GM19023 (cell line): ENCODE results near the gene SPIRE1.

Experiments used
- ATAC-seq: cut with Tn5 transposase; IDR thresholded peaks from one replicate; pipeline ENCODE4 v1.9.1; 2021; ENCODE audit warnings: mild to moderate bottlenecking, moderate library complexity; ENCODE audit not compliant: unreplicated experiment

The SPIRE1 gene

GRCh38 chr18:12657684-12658425 is at the start of gene SPIRE1:
TSS of gene SPIRE1 (minus strand) at chr18:12658107. CDS start at chr18:12657866, 241 bp downstream.
- peak; percentile 79 for ATAC-seq

GRCh38 chr18:12703664-12704063 is 45.8 kb upstream of the SPIRE1 start:
- ATAC-seq: no peak

DNA sequence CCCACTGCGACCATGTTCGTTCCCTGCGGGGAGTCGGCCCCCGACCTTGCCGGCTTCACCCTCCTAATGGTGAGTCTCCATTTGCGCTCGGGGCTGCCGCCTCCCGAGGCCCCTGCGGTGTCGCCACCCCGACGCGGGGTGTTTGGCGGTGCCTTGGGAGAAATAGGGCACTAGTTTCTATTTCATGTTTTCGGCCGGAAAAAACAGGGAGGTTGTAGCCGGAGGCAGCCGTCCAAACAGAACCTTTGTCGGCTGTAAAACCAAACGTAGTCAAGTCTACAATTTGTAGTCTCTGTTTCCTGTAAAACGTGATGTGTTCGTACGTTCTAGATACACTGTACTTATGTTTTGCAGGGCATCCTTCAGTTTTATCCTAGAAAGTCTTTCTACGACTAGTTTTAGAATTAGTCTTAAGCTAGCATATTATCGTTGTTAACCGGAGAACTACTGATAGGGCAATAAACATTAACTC is 45.2 kb upstream of the SPIRE1 start:
- peak; percentile 1 for ATAC-seq

- ATAC-seq: peak; percentile 81
Measured at GRCh38 chr18:12702221-12703095, 44.6 kb upstream of the SPIRE1 start, which contains the start of the genes CEP76 and PSMG2. TSS of gene CEP76 (minus strand) at chr18:12702723. CDS start at chr18:12702548, 175 bp downstream. TSS of gene PSMG2 (plus strand) at chr18:12703042. CDS start at chr18:12703108, 66 bp downstream.

- ATAC-seq: no peak
Measured at GRCh38 chr18:12701161-12701560, 43.3 kb upstream of the SPIRE1 start.

GRCh38 chr18:12699747-12700146 is 41.8 kb upstream of the SPIRE1 start:
- no peak for ATAC-seq

GRCh38 chr18:12694032-12694431 is 36.1 kb upstream of the SPIRE1 start:
- no peak for ATAC-seq

- no peak for ATAC-seq
Measured at GRCh38 chr18:12692206-12692605, 34.3 kb upstream of the SPIRE1 start.

DNA sequence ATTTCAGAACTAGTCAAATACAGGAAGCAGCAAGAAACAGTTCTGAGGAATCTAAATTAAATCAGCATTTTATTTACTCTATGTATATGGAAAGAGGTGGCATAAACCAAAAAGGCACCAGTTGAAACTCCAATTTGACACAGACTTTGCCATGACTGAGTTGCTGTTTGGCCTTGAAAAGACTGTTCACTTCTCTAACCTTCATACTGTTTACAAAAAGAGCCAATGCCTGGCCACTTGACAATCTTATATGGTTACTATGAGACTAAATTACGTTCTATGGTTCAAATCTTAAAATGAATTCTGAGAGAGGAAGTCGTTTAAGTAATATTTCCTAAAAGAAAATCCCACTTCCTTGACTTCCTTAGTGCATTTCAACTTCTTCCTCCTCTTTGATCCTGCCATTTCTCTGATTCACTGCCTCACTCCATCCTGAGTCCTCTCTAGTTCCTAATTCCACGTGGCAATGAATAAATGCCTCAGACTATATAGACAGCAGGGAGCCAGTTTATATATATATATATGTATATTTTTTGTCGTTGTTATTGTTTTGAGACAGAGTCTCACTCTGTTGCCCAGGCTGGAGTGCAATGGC is 31.4 kb upstream of the SPIRE1 start:
- ATAC-seq: no peak

DNA sequence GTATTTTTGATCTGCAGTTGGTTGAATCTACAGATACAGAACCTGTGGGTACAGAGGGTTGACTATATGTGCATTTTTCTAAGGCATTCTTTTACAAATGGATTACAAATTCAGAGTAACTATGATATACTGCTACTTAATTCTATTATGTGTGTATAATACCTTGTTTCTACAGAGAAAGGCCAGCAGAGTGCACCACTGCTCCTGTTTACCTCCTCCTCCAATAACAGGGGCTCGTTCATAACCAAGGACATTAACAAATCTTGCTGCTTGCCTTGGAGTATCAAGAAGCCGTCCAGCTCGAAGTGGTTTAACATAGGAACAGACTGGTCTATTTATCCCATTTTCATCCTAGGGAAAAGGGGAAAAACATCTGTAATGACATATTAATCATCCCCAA is 28.2 kb upstream of the SPIRE1 start:
- ATAC-seq: no peak

- no peak for ATAC-seq
Measured at GRCh38 chr18:12679183-12679786, 21.4 kb upstream of the SPIRE1 start.

DNA sequence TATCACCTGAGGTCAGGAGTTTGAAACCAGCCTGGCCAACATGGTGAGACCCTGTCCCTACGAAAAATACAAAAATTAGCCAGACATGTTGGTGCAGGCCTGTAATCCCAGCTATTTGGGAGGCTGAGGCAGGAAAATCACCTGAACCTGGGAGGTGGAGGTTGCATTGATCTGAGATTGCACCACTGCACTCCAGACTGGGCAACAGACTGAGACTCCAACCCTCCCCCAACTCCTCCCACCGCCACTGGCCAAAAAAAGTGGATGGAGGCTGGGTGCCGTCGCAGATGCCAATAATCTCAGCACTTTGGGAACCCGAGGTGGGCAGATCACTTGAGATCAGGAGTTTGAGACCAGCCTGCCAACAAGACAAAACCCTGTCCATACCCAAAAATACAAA is 10.1 kb upstream of the SPIRE1 start:
- no peak for ATAC-seq

DNA sequence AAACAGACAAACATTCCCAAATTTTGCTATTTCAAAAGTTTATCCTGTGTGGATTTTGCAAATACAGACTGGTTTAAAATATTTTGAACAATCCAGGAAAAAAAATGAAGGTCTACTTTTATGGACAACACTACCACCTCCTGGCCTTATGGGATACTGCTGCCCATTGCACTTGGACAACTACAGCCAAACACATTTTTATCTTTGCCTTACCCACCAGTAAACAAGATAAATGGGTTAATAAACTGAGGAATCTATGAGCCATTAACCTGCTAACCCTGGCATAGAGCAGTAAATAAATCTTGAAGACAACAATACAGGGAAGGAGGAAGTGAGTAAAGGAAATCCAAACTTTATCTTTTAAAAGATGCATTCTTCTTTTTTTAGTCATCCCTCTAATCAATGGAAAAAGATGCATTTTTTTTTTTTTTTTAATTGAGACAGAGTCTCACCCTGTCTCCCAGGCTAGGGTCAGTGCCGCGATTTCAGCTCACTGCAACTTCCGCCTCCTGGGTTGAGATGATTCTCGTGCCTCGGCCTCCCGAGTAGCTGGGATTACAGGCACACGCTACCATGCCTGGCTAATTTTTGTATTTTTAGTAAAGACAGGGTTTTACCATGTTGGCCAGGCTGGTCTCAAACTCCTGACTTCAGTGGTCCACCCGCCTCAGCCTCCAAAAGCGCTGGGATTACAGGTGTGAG is 2.1 kb upstream of the SPIRE1 start:
- no peak for ATAC-seq

GRCh38 chr18:12658426-12659138 is 675 bp upstream of the SPIRE1 start:
- ATAC-seq: peak; percentile 29

GRCh38 chr18:12656938-12657683 is 796 bp downstream of the SPIRE1 start:
- peak; percentile 39 for ATAC-seq

- ATAC-seq: no peak
Measured at GRCh38 chr18:12656605-12656937, 1.3 kb downstream of the SPIRE1 start.

DNA sequence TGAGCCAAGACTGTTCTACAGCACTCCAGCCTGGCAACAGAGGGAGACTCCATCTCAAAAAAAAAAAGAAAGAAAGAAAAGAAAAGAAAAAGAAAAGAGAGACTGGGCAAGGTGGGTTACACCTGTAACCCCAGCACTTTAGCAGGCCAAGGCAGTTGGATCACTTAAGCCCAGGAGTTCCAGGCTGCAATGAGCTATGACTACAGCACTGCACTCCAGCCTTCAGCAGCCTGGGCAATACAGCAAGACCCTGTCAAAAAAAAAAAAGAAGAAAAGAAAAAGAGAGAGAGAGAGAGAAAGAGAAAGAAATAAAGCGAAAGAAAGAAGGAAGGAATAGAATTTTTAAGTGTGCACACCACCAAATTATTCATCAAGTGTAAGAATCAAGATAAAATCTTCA is 2.9 kb downstream of the SPIRE1 start:
- no peak for ATAC-seq

DNA sequence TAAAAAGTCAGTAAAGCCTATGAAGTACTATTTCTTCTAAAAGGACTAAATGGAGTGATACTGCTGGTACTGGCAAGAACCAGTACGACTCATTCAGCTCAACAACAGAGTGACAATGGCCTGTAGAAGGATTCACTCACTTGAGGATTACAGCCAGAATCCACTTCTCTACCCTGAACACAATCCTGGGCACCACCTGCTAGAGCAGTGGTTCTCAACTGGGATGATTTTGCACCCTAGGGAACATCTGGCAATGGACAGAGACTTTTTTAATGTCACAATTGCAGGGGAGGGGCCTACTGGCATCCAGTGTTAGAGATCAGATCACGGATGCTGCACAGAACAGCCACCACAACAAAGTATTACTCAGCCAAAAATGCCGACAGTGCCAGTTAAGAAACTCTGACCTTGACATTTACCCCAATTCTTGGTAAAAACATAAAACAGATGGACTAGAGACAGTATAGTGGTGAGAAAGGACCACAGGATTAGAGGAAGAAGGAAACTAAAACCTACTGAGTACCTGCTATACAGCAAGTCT is 5.0 kb downstream of the SPIRE1 start:
- no peak for ATAC-seq

GRCh38 chr18:12651651-12652050 is 6.3 kb downstream of the SPIRE1 start:
- no peak for ATAC-seq
